ENCODE results near the gene EGFL7. TPM values are rescaled to one million over a fixed set of nuclear protein-coding genes. Genes with fewer than 3 reads are reported as not detected.

EGFL7 gene
- total RNA-seq, 1 donor from 2014 or later, result 16.5 TPM

DNA sequence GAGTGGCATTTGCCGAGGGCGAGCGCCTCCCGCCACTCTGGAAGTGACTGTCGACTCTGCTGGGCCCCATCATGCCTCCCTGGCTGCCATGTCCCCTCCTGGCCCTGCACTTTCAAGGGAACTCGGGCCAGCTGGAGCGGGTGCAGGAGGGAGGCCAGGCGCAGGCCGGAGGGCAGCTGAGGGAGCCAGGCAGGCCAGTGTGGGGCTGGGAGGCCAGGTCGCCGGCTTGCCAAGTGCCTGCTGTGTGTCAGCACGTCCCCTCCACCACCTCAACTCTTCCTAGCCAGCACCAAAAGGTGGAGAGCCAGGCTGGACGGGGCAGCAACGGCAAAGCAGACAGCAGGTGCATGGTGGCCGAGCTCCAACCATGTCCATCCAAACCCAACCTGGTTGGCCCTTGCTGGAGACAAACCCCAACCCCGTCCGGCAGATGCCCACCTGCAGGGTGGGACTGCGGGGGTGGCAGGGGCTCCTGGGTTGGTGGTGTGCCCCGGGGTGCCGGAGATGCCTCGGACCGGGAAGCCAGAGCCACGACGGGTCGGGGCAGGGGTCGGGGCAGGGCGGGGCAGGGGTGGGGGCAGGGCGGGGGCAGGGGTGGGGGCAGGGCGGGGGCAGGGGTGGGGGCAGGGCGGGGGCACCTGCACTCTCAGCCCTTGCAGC, 36.5 kb upstream of the EGFL7 start:
- no peaks in the 10 kb centered on the region for H3K79me2 ChIP-seq (ENCODE audit: low read depth)
- H2AFZ ChIP-seq (replicated peaks), result no peak overlapping the region
- Mint-ChIP-seq H3K36me3 (no peaks in the 10 kb centered on the region), H3K27me3 (ENCODE audit: insufficient read depth, low read depth) (peaks cover 7% of the 10 kb centered on the region), H3K4me3 (no peak overlapping the region), H3K4me1 (peaks cover 18% of the 10 kb centered on the region), H3K9me3 (no peaks in the 10 kb centered on the region), H3K27ac (no peak overlapping the region)
- no peaks in the 10 kb centered on the region for H3K27me3 ChIP-seq
- no peak overlapping the region for H3K27ac ChIP-seq
- peaks cover 17% of the 10 kb centered on the region for H3K4me1 ChIP-seq
- H4K20me1 ChIP-seq (ENCODE audit: low read depth), result no peaks in the 10 kb centered on the region
- no peak for DNase-seq (ENCODE audit: low spot score)
- H3K9ac ChIP-seq, result no peak overlapping the region
- peaks cover 12% of the 10 kb centered on the region for H3F3A ChIP-seq (ENCODE audit: low read depth)
- H3K4me2 ChIP-seq, result no peak overlapping the region
- H3K4me3 ChIP-seq, result no peak overlapping the region
- no peaks in the 10 kb centered on the region for H3K9me3 ChIP-seq (ENCODE audit: low read depth)
- H3K36me3 ChIP-seq, result no peaks in the 10 kb centered on the region
- no peak for TF ChIP-seq EZH2 (IDR thresholded peaks at IDR 0.05)
- TF ChIP-seq EZH2phosphoT487 (IDR thresholded peaks at IDR 0.05), result no peak
- TF ChIP-seq, protein P1, sequence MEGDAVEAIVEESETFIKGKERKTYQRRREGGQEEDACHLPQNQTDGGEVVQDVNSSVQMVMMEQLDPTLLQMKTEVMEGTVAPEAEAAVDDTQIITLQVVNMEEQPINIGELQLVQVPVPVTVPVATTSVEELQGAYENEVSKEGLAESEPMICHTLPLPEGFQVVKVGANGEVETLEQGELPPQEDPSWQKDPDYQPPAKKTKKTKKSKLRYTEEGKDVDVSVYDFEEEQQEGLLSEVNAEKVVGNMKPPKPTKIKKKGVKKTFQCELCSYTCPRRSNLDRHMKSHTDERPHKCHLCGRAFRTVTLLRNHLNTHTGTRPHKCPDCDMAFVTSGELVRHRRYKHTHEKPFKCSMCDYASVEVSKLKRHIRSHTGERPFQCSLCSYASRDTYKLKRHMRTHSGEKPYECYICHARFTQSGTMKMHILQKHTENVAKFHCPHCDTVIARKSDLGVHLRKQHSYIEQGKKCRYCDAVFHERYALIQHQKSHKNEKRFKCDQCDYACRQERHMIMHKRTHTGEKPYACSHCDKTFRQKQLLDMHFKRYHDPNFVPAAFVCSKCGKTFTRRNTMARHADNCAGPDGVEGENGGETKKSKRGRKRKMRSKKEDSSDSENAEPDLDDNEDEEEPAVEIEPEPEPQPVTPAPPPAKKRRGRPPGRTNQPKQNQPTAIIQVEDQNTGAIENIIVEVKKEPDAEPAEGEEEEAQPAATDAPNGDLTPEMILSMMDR (IDR thresholded peaks at IDR 0.05), result no peak

DNA sequence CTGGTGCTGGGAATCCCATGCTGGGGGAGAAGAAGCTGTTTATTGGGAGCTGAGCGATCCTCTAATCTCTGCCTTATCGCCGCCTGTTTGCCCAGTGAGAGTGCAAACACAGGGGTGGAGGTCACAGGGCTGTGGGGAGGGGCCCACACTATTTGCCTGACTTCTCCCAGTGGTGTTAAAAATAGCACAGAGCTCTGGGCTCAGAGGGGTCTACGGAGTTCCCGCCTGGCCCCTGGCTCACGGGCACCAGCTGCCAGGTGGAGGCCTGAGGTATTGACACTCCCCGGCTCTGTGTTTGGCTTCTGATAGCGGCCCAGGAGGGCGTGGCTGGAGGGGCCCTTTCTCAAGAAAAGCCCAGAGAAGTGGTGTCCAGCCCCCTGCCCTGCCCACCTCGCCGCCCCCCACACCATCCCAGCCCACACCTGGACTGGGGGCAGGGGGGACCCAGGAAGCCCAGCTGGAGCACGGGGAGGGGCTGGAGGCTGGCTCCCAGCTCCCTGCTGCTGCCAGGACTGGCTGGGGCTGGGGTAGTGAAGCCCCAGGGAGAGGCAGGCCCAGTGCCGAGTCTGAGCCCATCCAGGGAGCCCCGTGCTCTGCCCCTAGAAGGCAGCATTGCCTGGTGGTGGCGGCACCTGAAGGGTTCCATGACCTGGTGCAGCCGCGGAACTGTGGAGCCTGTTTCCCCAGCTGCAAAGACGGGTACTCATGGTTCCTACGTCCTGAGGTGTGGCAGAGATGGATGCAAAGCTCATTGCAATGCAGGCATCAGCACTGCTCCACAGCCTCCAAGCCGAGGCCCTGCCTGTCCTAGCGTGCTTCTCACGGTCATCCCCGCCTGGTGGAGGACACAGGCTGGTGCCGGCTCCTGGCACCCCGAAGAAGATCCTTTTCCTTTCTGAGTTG, 35.7 kb upstream of the EGFL7 start:
- Mint-ChIP-seq H3K4me3 (no peak overlapping the region), H3K9me3 (no peaks in the 10 kb centered on the region), H3K36me3 (no peaks in the 10 kb centered on the region), H3K4me1 (peaks cover 18% of the 10 kb centered on the region), H3K27ac (peak overlapping the region; percentile 90), H3K27me3 (ENCODE audit: insufficient read depth, low read depth) (peaks cover 7% of the 10 kb centered on the region)
- Histone ChIP-seq H3F3A (ENCODE audit: low read depth) (peaks cover 19% of the 10 kb centered on the region), H3K27me3 (no peaks in the 10 kb centered on the region), H3K36me3 (no peaks in the 10 kb centered on the region), H3K27ac (no peak overlapping the region), H3K4me1 (peaks cover 15% of the 10 kb centered on the region), H3K4me2 (peak overlapping the region; percentile 22), H2AFZ (replicated peaks) (no peak overlapping the region), H4K20me1 (ENCODE audit: low read depth) (no peaks in the 10 kb centered on the region), H3K9ac (no peak overlapping the region), H3K9me3 (ENCODE audit: low read depth) (no peaks in the 10 kb centered on the region), H3K4me3 (no peak overlapping the region), H3K79me2 (ENCODE audit: low read depth) (no peaks in the 10 kb centered on the region)
- DNase-seq (ENCODE audit: low spot score), result peak; percentile 54
- no peak for TF ChIP-seq EZH2 (IDR thresholded peaks at IDR 0.05)

DNA sequence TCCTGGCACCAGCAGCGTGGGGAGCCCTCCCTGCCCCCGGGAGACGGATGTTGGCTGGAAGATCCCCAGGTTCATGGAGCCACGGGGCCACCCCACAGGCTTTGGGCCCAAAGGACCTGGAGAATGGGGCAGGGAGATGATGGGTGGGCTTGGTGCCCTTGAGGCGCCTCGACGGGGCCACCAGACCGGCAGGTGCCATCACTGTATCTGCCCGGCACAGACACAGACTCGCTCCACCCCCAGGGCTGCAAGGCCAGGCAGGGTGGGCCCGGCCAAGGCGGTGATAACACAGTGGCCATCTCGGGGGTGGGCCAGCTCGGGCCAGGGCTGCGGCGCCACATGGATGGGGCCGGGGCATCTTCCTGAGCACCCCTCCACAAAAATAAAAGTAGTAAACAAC, 35.0 kb upstream of the EGFL7 start:
- Mint-ChIP-seq H3K27ac (peak overlapping the region; percentile 90), H3K4me1 (peaks cover 18% of the 10 kb centered on the region), H3K9me3 (no peaks in the 10 kb centered on the region), H3K36me3 (no peaks in the 10 kb centered on the region), H3K27me3 (ENCODE audit: insufficient read depth, low read depth) (peaks cover 7% of the 10 kb centered on the region), H3K4me3 (no peak overlapping the region)
- no peaks in the 10 kb centered on the region for H3K9me3 ChIP-seq (ENCODE audit: low read depth)
- no peaks in the 10 kb centered on the region for H3K79me2 ChIP-seq (ENCODE audit: low read depth)
- H4K20me1 ChIP-seq (ENCODE audit: low read depth), result no peaks in the 10 kb centered on the region
- peaks cover 3% of the 10 kb centered on the region for H3K27me3 ChIP-seq
- H3K27ac ChIP-seq, result no peak overlapping the region
- H3K36me3 ChIP-seq, result no peaks in the 10 kb centered on the region
- H3K4me3 ChIP-seq, result no peak overlapping the region
- H3F3A ChIP-seq (ENCODE audit: low read depth), result peaks cover 19% of the 10 kb centered on the region
- H3K9ac ChIP-seq, result no peak overlapping the region
- TF ChIP-seq EZH2 (IDR thresholded peaks at IDR 0.05) (no peak), EZH2phosphoT487 (IDR thresholded peaks at IDR 0.05) (no peak)
- TF ChIP-seq, protein P1 (IDR thresholded peaks at IDR 0.05), result no peak
- peaks cover 15% of the 10 kb centered on the region for H3K4me1 ChIP-seq
- no peak overlapping the region for H3K4me2 ChIP-seq
- no peak overlapping the region for H2AFZ ChIP-seq (replicated peaks)
- no peak for DNase-seq (ENCODE audit: low spot score)
